ENCODE measurements around the gene AASS.

Gene AASS

GRCh38 chr7:122070062-122070461, 74.0 kb downstream of the AASS start:
- Histone ChIP-seq H3K79me2 (ENCODE audit: insufficient read depth, low read length) (no peaks in the 10 kb centered on the region), H2AFZ (ENCODE audit: low read depth, low read length, severe bottlenecking) (no peak overlapping the region), H3K36me3 (ENCODE audit: low read length) (no peaks in the 10 kb centered on the region), H3K9me3 (ENCODE audit: insufficient read depth, low read length) (no peaks in the 10 kb centered on the region), H3K4me2 (ENCODE audit: low read depth, low read length, poor library complexity, severe bottlenecking) (no peak overlapping the region), H3K4me3 (ENCODE audit: insufficient read depth, low read length, poor library complexity, severe bottlenecking) (no peak overlapping the region), H3K9ac (ENCODE audit: low read length) (no peak overlapping the region), H3K27ac (ENCODE audit: low read depth, low read length) (no peak overlapping the region), H3K27me3 (ENCODE audit: low read length) (no peaks in the 10 kb centered on the region), H3F3A (ENCODE audit: insufficient read depth) (no peaks in the 10 kb centered on the region), H3K9me2 (replicated peaks; ENCODE audit: insufficient read depth, low read length) (no peaks in the 10 kb centered on the region), H4K20me1 (ENCODE audit: low read depth, low read length) (no peaks in the 10 kb centered on the region)
- TF ChIP-seq EZH2phosphoT487 (conservative IDR thresholded peaks at IDR 0.05; ENCODE audit: low read length): no peak
- TF ChIP-seq, protein P1, sequence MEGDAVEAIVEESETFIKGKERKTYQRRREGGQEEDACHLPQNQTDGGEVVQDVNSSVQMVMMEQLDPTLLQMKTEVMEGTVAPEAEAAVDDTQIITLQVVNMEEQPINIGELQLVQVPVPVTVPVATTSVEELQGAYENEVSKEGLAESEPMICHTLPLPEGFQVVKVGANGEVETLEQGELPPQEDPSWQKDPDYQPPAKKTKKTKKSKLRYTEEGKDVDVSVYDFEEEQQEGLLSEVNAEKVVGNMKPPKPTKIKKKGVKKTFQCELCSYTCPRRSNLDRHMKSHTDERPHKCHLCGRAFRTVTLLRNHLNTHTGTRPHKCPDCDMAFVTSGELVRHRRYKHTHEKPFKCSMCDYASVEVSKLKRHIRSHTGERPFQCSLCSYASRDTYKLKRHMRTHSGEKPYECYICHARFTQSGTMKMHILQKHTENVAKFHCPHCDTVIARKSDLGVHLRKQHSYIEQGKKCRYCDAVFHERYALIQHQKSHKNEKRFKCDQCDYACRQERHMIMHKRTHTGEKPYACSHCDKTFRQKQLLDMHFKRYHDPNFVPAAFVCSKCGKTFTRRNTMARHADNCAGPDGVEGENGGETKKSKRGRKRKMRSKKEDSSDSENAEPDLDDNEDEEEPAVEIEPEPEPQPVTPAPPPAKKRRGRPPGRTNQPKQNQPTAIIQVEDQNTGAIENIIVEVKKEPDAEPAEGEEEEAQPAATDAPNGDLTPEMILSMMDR (IDR thresholded peaks at IDR 0.05; ENCODE audit: insufficient read depth, low read length, poor library complexity, severe bottlenecking): no peak

DNA sequence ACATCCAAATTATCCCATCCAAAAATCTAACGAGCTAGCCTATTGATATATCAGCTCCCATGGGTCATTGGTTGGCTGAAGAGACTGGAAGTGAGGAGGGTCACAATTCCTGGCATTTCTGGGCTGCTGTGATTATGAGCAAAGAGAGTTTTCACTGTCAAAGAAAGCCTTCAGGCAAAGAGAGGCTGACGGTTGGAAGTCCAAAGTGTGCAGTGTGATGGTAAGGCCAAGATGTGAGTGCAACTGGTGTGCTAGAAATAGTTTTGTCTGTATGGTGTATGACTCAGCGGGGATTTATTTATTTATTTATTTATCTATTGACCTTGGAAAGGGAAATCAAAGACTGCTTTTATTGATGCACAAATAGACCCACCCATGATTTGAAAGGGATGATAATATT, 75.0 kb downstream of the AASS start:
- Histone ChIP-seq H3K4me3 (ENCODE audit: insufficient read depth, low read length, poor library complexity, severe bottlenecking) (no peak overlapping the region), H3K9ac (ENCODE audit: low read length) (no peak overlapping the region), H3K9me3 (ENCODE audit: insufficient read depth, low read length) (no peaks in the 10 kb centered on the region), H3K79me2 (ENCODE audit: insufficient read depth, low read length) (no peaks in the 10 kb centered on the region), H4K20me1 (ENCODE audit: low read depth, low read length) (no peaks in the 10 kb centered on the region), H3K9me2 (replicated peaks; ENCODE audit: insufficient read depth, low read length) (no peaks in the 10 kb centered on the region), H3K27ac (ENCODE audit: low read depth, low read length) (no peak overlapping the region), H2AFZ (ENCODE audit: low read depth, low read length, severe bottlenecking) (no peak overlapping the region), H3K4me2 (ENCODE audit: low read depth, low read length, poor library complexity, severe bottlenecking) (no peak overlapping the region), H3K27me3 (ENCODE audit: low read length) (no peaks in the 10 kb centered on the region), H3F3A (ENCODE audit: insufficient read depth) (no peaks in the 10 kb centered on the region), H3K36me3 (ENCODE audit: low read length) (no peaks in the 10 kb centered on the region)
- TF ChIP-seq EZH2phosphoT487 (conservative IDR thresholded peaks at IDR 0.05; ENCODE audit: low read length): no peak
- TF ChIP-seq, protein P1 (IDR thresholded peaks at IDR 0.05; ENCODE audit: insufficient read depth, low read length, poor library complexity, severe bottlenecking): no peak

DNA sequence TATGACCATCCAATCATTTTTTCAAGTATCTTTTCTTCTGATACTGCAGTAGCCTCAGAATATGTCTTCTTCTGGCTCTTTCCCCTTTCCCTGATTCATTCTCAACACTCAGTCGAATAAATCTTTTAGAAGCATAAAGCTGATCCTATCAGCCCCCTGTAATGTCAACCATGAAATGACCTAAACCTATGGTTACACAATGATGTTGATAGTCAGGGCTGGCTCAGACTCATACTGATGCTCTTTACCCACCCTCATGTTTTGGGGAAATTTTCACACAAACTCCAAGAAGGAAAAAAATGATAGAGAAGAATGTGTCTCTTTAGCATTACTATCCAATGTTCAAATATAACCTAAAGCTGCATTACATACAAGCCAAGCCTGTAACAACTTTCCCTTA, 76.0 kb downstream of the AASS start:
- Histone ChIP-seq H4K20me1 (ENCODE audit: low read depth, low read length) (no peaks in the 10 kb centered on the region), H3K79me2 (ENCODE audit: insufficient read depth, low read length) (no peaks in the 10 kb centered on the region), H3K9me2 (replicated peaks; ENCODE audit: insufficient read depth, low read length) (no peaks in the 10 kb centered on the region), H2AFZ (ENCODE audit: low read depth, low read length, severe bottlenecking) (no peak overlapping the region), H3K36me3 (ENCODE audit: low read length) (no peaks in the 10 kb centered on the region), H3K4me2 (ENCODE audit: low read depth, low read length, poor library complexity, severe bottlenecking) (no peak overlapping the region), H3F3A (ENCODE audit: insufficient read depth) (no peaks in the 10 kb centered on the region), H3K27ac (ENCODE audit: low read depth, low read length) (no peak overlapping the region), H3K9me3 (ENCODE audit: insufficient read depth, low read length) (no peaks in the 10 kb centered on the region), H3K9ac (ENCODE audit: low read length) (no peak overlapping the region), H3K27me3 (ENCODE audit: low read length) (no peaks in the 10 kb centered on the region), H3K4me3 (ENCODE audit: insufficient read depth, low read length, poor library complexity, severe bottlenecking) (no peak overlapping the region)
- TF ChIP-seq, protein P1 (IDR thresholded peaks at IDR 0.05; ENCODE audit: insufficient read depth, low read length, poor library complexity, severe bottlenecking): no peak
- no peak for TF ChIP-seq EZH2phosphoT487 (conservative IDR thresholded peaks at IDR 0.05; ENCODE audit: low read length)

Measured in SU-DHL-6 (cell line).